Thyroid gland (tissue), 4 donors: ENCODE results near the gene GRIA1.

Experiments used
- POLR2A ChIP-seq, 2 donors: fragments of 450-650 bp; IDR thresholded peaks; one replicate each; pipeline ENCODE4 v1.6.1; 2017; ENCODE audit warnings: antibody characterized with exemption in 2 of 2, mild to moderate bottlenecking in 2 of 2, moderate library complexity in 1 of 2
- TF ChIP-seq, protein P1 (sequence below), 6 experiments: fragments of 200-600 bp in 3 of 6; fragments of 450-650 bp in 3 of 6; sonication (generic) in 3 of 6; IDR thresholded peaks; one replicate each; pipeline ENCODE4 v1.5.1; 2016 to 2019; ENCODE audit warnings: antibody characterized with exemption in 6 of 6, mild to moderate bottlenecking in 2 of 6, inconsistent platforms in 1 of 6, moderate library complexity in 1 of 6

DNA sequence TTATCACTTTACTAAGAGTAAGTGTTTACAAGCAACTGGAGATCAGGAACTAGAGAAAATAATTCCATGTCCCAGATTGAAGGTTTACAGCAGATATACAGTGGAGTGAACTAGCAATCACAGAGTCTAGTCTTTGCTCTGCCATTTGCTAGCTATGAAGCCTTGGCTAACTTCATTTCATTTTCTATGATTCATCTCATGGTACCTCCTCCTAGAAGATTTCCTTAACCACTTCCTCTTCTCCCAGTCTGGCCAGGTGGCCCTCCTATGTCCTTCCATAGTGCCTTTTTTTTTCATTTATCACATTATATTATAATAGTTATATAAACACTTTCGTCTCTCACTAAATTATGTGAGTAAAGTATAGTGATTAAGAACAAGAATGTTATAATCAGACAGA, 52.1 kb downstream of the GRIA1 start:
- TF ChIP-seq, protein P1, sequence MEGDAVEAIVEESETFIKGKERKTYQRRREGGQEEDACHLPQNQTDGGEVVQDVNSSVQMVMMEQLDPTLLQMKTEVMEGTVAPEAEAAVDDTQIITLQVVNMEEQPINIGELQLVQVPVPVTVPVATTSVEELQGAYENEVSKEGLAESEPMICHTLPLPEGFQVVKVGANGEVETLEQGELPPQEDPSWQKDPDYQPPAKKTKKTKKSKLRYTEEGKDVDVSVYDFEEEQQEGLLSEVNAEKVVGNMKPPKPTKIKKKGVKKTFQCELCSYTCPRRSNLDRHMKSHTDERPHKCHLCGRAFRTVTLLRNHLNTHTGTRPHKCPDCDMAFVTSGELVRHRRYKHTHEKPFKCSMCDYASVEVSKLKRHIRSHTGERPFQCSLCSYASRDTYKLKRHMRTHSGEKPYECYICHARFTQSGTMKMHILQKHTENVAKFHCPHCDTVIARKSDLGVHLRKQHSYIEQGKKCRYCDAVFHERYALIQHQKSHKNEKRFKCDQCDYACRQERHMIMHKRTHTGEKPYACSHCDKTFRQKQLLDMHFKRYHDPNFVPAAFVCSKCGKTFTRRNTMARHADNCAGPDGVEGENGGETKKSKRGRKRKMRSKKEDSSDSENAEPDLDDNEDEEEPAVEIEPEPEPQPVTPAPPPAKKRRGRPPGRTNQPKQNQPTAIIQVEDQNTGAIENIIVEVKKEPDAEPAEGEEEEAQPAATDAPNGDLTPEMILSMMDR (IDR thresholded peaks at IDR 0.05) = no peak
- no peak for TF ChIP-seq POLR2A (IDR thresholded peaks at IDR 0.05)
